Activated naive CD4-positive, alpha-beta T cell treated with anti-CD3 and anti-CD28 coated beads, Interleukin-2, amount 50 U/mL, for 24 hours (primary cell): Measurements from ENCODE around the gene C1orf50.
A peak's percentile ranks its signal among the peaks of the same experiment; 100 is the strongest.

ENCODE experiments used
- H3K27ac Mint-ChIP-seq: one replicate; pipeline ENCODE4 v1.8.0; 2021; ENCODE audit warnings: mild to moderate bottlenecking, mixed read lengths
- H3K27me3 Mint-ChIP-seq: one replicate; pipeline ENCODE4 v1.8.0; 2021; ENCODE audit warnings: mixed read lengths
- H3K36me3 Mint-ChIP-seq: one replicate; pipeline ENCODE4 v1.8.0; 2021; ENCODE audit warnings: mixed read lengths
- H3K4me1 Mint-ChIP-seq: one replicate; pipeline ENCODE4 v1.8.0; 2021; ENCODE audit warnings: mixed read lengths
- H3K4me3 Mint-ChIP-seq: one replicate; pipeline ENCODE4 v1.8.0; 2021; ENCODE audit warnings: mild to moderate bottlenecking, mixed read lengths
- H3K9me3 Mint-ChIP-seq: one replicate; pipeline ENCODE4 v1.8.0; 2021; ENCODE audit warnings: mixed read lengths

Gene C1orf50

GRCh38 chr1:42767510-42768000 is 506 bp downstream of the C1orf50 start:
- H3K9me3 Mint-ChIP-seq = no peaks in the 10 kb centered on the region
- peaks cover 35% of the 10 kb centered on the region for H3K4me1 Mint-ChIP-seq
- peak overlapping the region; percentile 86 for H3K27ac Mint-ChIP-seq
- peak overlapping the region; percentile 97 for H3K4me3 Mint-ChIP-seq
- peaks cover 8% of the 10 kb centered on the region for H3K36me3 Mint-ChIP-seq
- H3K27me3 Mint-ChIP-seq = no peaks in the 10 kb centered on the region

- H3K4me3 Mint-ChIP-seq = peak overlapping the region; percentile 97
- H3K27ac Mint-ChIP-seq = peak overlapping the region; percentile 86
- H3K27me3 Mint-ChIP-seq = no peaks in the 10 kb centered on the region
- H3K4me1 Mint-ChIP-seq = peaks cover 39% of the 10 kb centered on the region
- H3K9me3 Mint-ChIP-seq = no peaks in the 10 kb centered on the region
- H3K36me3 Mint-ChIP-seq = peaks cover 8% of the 10 kb centered on the region
Measured at GRCh38 chr1:42768172-42768571, 1.1 kb downstream of the C1orf50 start.

- Mint-ChIP-seq H3K36me3 (peaks cover 9% of the 10 kb centered on the region), H3K4me3 (peak overlapping the region; percentile 74), H3K4me1 (peaks cover 41% of the 10 kb centered on the region), H3K27me3 (no peaks in the 10 kb centered on the region), H3K9me3 (no peaks in the 10 kb centered on the region), H3K27ac (no peak overlapping the region)
Measured at GRCh38 chr1:42769811-42770210, 2.8 kb downstream of the C1orf50 start.

- no peak overlapping the region for H3K27ac Mint-ChIP-seq
- peaks cover 42% of the 10 kb centered on the region for H3K4me1 Mint-ChIP-seq
- H3K9me3 Mint-ChIP-seq = no peaks in the 10 kb centered on the region
- H3K4me3 Mint-ChIP-seq = no peak overlapping the region
- peaks cover 15% of the 10 kb centered on the region for H3K36me3 Mint-ChIP-seq
- no peaks in the 10 kb centered on the region for H3K27me3 Mint-ChIP-seq
Measured at GRCh38 chr1:42773420-42773819, 6.4 kb downstream of the C1orf50 start.

GRCh38 chr1:42774928-42775526 is 8.0 kb downstream of the C1orf50 start:
- Mint-ChIP-seq H3K9me3 (no peaks in the 10 kb centered on the region), H3K4me1 (peaks cover 28% of the 10 kb centered on the region), H3K36me3 (peaks cover 13% of the 10 kb centered on the region), H3K27ac (no peak overlapping the region), H3K27me3 (no peaks in the 10 kb centered on the region), H3K4me3 (no peak overlapping the region)

- no peak overlapping the region for H3K27ac Mint-ChIP-seq
- H3K4me1 Mint-ChIP-seq = peaks cover 17% of the 10 kb centered on the region
- H3K9me3 Mint-ChIP-seq = no peaks in the 10 kb centered on the region
- H3K36me3 Mint-ChIP-seq = peaks cover 13% of the 10 kb centered on the region
- H3K4me3 Mint-ChIP-seq = no peak overlapping the region
- H3K27me3 Mint-ChIP-seq = no peaks in the 10 kb centered on the region
Measured at GRCh38 chr1:42776502-42776901, 9.5 kb downstream of the C1orf50 start.

GRCh38 chr1:42777852-42778251 is 10.8 kb downstream of the C1orf50 start:
- Mint-ChIP-seq H3K36me3 (peaks cover 16% of the 10 kb centered on the region), H3K9me3 (no peaks in the 10 kb centered on the region), H3K4me3 (no peak overlapping the region), H3K27ac (no peak overlapping the region), H3K4me1 (peaks cover 10% of the 10 kb centered on the region), H3K27me3 (no peaks in the 10 kb centered on the region)

GRCh38 chr1:42779725-42780124 is 12.7 kb downstream of the C1orf50 start:
- peaks cover 4% of the 10 kb centered on the region for H3K4me1 Mint-ChIP-seq
- H3K36me3 Mint-ChIP-seq = peaks cover 16% of the 10 kb centered on the region
- H3K27ac Mint-ChIP-seq = peak overlapping the region; percentile 30
- H3K9me3 Mint-ChIP-seq = no peaks in the 10 kb centered on the region
- no peaks in the 10 kb centered on the region for H3K27me3 Mint-ChIP-seq
- H3K4me3 Mint-ChIP-seq = no peak overlapping the region

GRCh38 chr1:42780176-42780575 is 13.1 kb downstream of the C1orf50 start:
- Mint-ChIP-seq H3K4me1 (peaks cover 6% of the 10 kb centered on the region), H3K36me3 (peaks cover 14% of the 10 kb centered on the region), H3K9me3 (no peaks in the 10 kb centered on the region), H3K27ac (no peak overlapping the region), H3K27me3 (no peaks in the 10 kb centered on the region), H3K4me3 (no peak overlapping the region)

- no peaks in the 10 kb centered on the region for H3K27me3 Mint-ChIP-seq
- H3K36me3 Mint-ChIP-seq = peaks cover 9% of the 10 kb centered on the region
- H3K4me3 Mint-ChIP-seq = no peak overlapping the region
- peaks cover 15% of the 10 kb centered on the region for H3K4me1 Mint-ChIP-seq
- H3K9me3 Mint-ChIP-seq = no peaks in the 10 kb centered on the region
- no peak overlapping the region for H3K27ac Mint-ChIP-seq
Measured at GRCh38 chr1:42783092-42783491, 16.0 kb downstream of the C1orf50 start.

GRCh38 chr1:42784547-42784945 is 17.5 kb downstream of the C1orf50 start:
- H3K4me3 Mint-ChIP-seq = no peak overlapping the region
- no peaks in the 10 kb centered on the region for H3K27me3 Mint-ChIP-seq
- H3K27ac Mint-ChIP-seq = no peak overlapping the region
- H3K4me1 Mint-ChIP-seq = peaks cover 15% of the 10 kb centered on the region
- H3K36me3 Mint-ChIP-seq = peaks cover 8% of the 10 kb centered on the region
- no peaks in the 10 kb centered on the region for H3K9me3 Mint-ChIP-seq

GRCh38 chr1:42784946-42785693 is 18.1 kb downstream of the C1orf50 start, which contains the start of gene TMEM269:
TSS of gene TMEM269 (plus strand) at chr1:42784991. CDS start at chr1:42789894, 4,903 bp downstream.
- no peaks in the 10 kb centered on the region for H3K27me3 Mint-ChIP-seq
- peaks cover 15% of the 10 kb centered on the region for H3K4me1 Mint-ChIP-seq
- no peak within 1 kb of the TSS for H3K27ac Mint-ChIP-seq
- H3K36me3 Mint-ChIP-seq = peaks cover 8% of the 10 kb centered on the region
- no peaks in the 10 kb centered on the region for H3K9me3 Mint-ChIP-seq
- peak within 1 kb of the TSS; percentile 78 for H3K4me3 Mint-ChIP-seq

- no peak overlapping the region for H3K27ac Mint-ChIP-seq
- peaks cover 3% of the 10 kb centered on the region for H3K36me3 Mint-ChIP-seq
- no peaks in the 10 kb centered on the region for H3K9me3 Mint-ChIP-seq
- peaks cover 15% of the 10 kb centered on the region for H3K4me1 Mint-ChIP-seq
- no peaks in the 10 kb centered on the region for H3K27me3 Mint-ChIP-seq
- peak overlapping the region; percentile 78 for H3K4me3 Mint-ChIP-seq
Measured at GRCh38 chr1:42786097-42786496, 19.0 kb downstream of the C1orf50 start.

GRCh38 chr1:42788021-42788420 is 21.0 kb downstream of the C1orf50 start:
- no peaks in the 10 kb centered on the region for H3K9me3 Mint-ChIP-seq
- no peak overlapping the region for H3K27ac Mint-ChIP-seq
- H3K4me1 Mint-ChIP-seq = peaks cover 15% of the 10 kb centered on the region
- no peak overlapping the region for H3K4me3 Mint-ChIP-seq
- H3K27me3 Mint-ChIP-seq = no peaks in the 10 kb centered on the region
- H3K36me3 Mint-ChIP-seq = no peaks in the 10 kb centered on the region

- Mint-ChIP-seq H3K4me1 (no peaks in the 10 kb centered on the region), H3K27ac (no peak overlapping the region), H3K9me3 (no peaks in the 10 kb centered on the region), H3K36me3 (no peaks in the 10 kb centered on the region), H3K27me3 (no peaks in the 10 kb centered on the region), H3K4me3 (no peak overlapping the region)
Measured at GRCh38 chr1:42793824-42794223, 26.8 kb downstream of the C1orf50 start.

- H3K36me3 Mint-ChIP-seq = no peaks in the 10 kb centered on the region
- H3K4me1 Mint-ChIP-seq = no peaks in the 10 kb centered on the region
- H3K27me3 Mint-ChIP-seq = no peaks in the 10 kb centered on the region
- H3K4me3 Mint-ChIP-seq = no peak overlapping the region
- no peaks in the 10 kb centered on the region for H3K9me3 Mint-ChIP-seq
- no peak overlapping the region for H3K27ac Mint-ChIP-seq
Measured at GRCh38 chr1:42797414-42797813, 30.4 kb downstream of the C1orf50 start.
